SK-N-MC (cell line): ENCODE data around the gene PDE4D.

Source experiments
- DNase-seq: peaks from one replicate; pipeline ENCODE4 v3.0.0-alpha.2; 2011; ENCODE audit warnings: low read depth, low spot score
- H3K27ac ChIP-seq: fragments of 200-600 bp; sonication (generic); 2 replicates; pipeline ENCODE4 v1.5.1; 2016; ENCODE audit warnings: mixed run types
- H3K36me3 ChIP-seq: fragments of 200-600 bp; sonication (generic); 2 replicates; pipeline ENCODE4 v1.6.1; 2017; ENCODE audit warnings: antibody characterized with exemption, low read length, mixed read lengths; ENCODE audit not compliant: insufficient read depth
- H3K4me3 ChIP-seq: fragments of 200-600 bp; sonication (generic); 2 replicates; pipeline ENCODE4 v1.5.1; 2016
- H3K9ac ChIP-seq: fragments of 200-600 bp; sonication (generic); 2 replicates; pipeline ENCODE4 v1.8.0; 2017; ENCODE audit warnings: mixed run types, mixed read lengths; ENCODE audit not compliant: insufficient read length
- H3K9me3 ChIP-seq: fragments of 200-600 bp; sonication (generic); 2 replicates; pipeline ENCODE4 v1.6.1; 2017; ENCODE audit warnings: low read depth, mild to moderate bottlenecking, antibody characterized with exemption, low read length, moderate library complexity, mixed read lengths
- EZH2 ChIP-seq: fragments of 200-600 bp; sonication (generic); IDR thresholded peaks from one replicate; pipeline ENCODE4 v1.6.1; 2017; ENCODE audit warnings: antibody characterized with exemption
- FOXP2 ChIP-seq: optimal IDR thresholded peaks from 2 replicates; pipeline ENCODE3; 2011; ENCODE audit warnings: mild to moderate bottlenecking, moderate library complexity; ENCODE audit not compliant: insufficient read depth; ENCODE audit errors: extremely low read length, control extremely low read depth
- POLR2AphosphoS5 ChIP-seq: IDR thresholded peaks from 2 replicates; pipeline ENCODE4 v1.6.1; 2012; ENCODE audit warnings: mild to moderate bottlenecking, low read depth, low read length, borderline replicate concordance

The PDE4D gene

GRCh38 chr5:59116231-59116865, 777.2 kb downstream of the PDE4D start:
- Histone ChIP-seq H3K27ac (no peak overlapping the region), H3K36me3 (no peaks in the 10 kb centered on the region), H3K4me3 (no peak overlapping the region), H3K9ac (no peak overlapping the region), H3K9me3 (no peaks in the 10 kb centered on the region)
- no peak for TF ChIP-seq POLR2AphosphoS5
- no peak for DNase-seq

- no peak for DNase-seq
Measured at GRCh38 chr5:59115345-59115744, 778.2 kb downstream of the PDE4D start.

GRCh38 chr5:59109383-59109782, 784.1 kb downstream of the PDE4D start:
- DNase-seq = no peak
- Histone ChIP-seq H3K36me3 (no peaks in the 10 kb centered on the region), H3K9me3 (no peaks in the 10 kb centered on the region), H3K27ac (no peak overlapping the region), H3K9ac (no peak overlapping the region), H3K4me3 (no peak overlapping the region)
- no peak for TF ChIP-seq FOXP2
- no peak for TF ChIP-seq EZH2
- no peak for TF ChIP-seq POLR2AphosphoS5

More at GRCh38 chr5:59115345-59115744, 778.2 kb downstream of the PDE4D start:
- Histone ChIP-seq H3K4me3 (no peak overlapping the region), H3K27ac (no peak overlapping the region), H3K9me3 (no peaks in the 10 kb centered on the region), H3K36me3 (no peaks in the 10 kb centered on the region), H3K9ac (no peak overlapping the region)
- no peak for TF ChIP-seq EZH2
- TF ChIP-seq POLR2AphosphoS5 = no peak
- no peak for TF ChIP-seq FOXP2

GRCh38 chr5:59107692-59108091, 785.8 kb downstream of the PDE4D start:
- no peaks in the 10 kb centered on the region for H3K36me3 ChIP-seq
- H3K27ac ChIP-seq = no peak overlapping the region
- no peak for TF ChIP-seq FOXP2
- no peak for TF ChIP-seq POLR2AphosphoS5
- no peak for TF ChIP-seq EZH2
- DNase-seq = peak; percentile 65
- H3K9ac ChIP-seq = no peak overlapping the region
- H3K4me3 ChIP-seq = no peak overlapping the region
- H3K9me3 ChIP-seq = no peaks in the 10 kb centered on the region

- Histone ChIP-seq H3K27ac (0 out of 2 replicates have a peak overlapping the region, but pooled peaks have one; percentile 2), H3K4me3 (no peak overlapping the region), H3K9ac (no peak overlapping the region), H3K9me3 (no peaks in the 10 kb centered on the region), H3K36me3 (no peaks in the 10 kb centered on the region)
- TF ChIP-seq EZH2 (no peak), POLR2AphosphoS5 (no peak), FOXP2 (no peak)
- no peak for DNase-seq
Measured at GRCh38 chr5:59104400-59105127, 789.0 kb downstream of the PDE4D start.

- TF ChIP-seq POLR2AphosphoS5 (no peak), EZH2 (no peak), FOXP2 (no peak)
- no peak overlapping the region for H3K27ac ChIP-seq
Measured at GRCh38 chr5:59103303-59103702, 790.2 kb downstream of the PDE4D start.

GRCh38 chr5:59102437-59102836, 791.1 kb downstream of the PDE4D start:
- no peaks in the 10 kb centered on the region for H3K9me3 ChIP-seq
- no peak for DNase-seq
- no peak for TF ChIP-seq EZH2
- no peaks in the 10 kb centered on the region for H3K36me3 ChIP-seq
- H3K4me3 ChIP-seq = no peak overlapping the region
- H3K9ac ChIP-seq = no peak overlapping the region
- no peak overlapping the region for H3K27ac ChIP-seq

More at GRCh38 chr5:59103303-59103702, 790.2 kb downstream of the PDE4D start:
- Histone ChIP-seq H3K4me3 (no peak overlapping the region), H3K9me3 (no peaks in the 10 kb centered on the region), H3K36me3 (no peaks in the 10 kb centered on the region), H3K9ac (no peak overlapping the region)
- DNase-seq = no peak

- no peaks in the 10 kb centered on the region for H3K9me3 ChIP-seq
- no peak overlapping the region for H3K9ac ChIP-seq
- TF ChIP-seq EZH2 = no peak
- TF ChIP-seq POLR2AphosphoS5 = no peak
- no peak for TF ChIP-seq FOXP2
- H3K4me3 ChIP-seq = no peak overlapping the region
- no peak overlapping the region for H3K27ac ChIP-seq
- H3K36me3 ChIP-seq = no peaks in the 10 kb centered on the region
- DNase-seq = no peak
Measured at GRCh38 chr5:59100875-59101274, 792.7 kb downstream of the PDE4D start.

- DNase-seq = no peak
- H3K9ac ChIP-seq = no peak overlapping the region
- H3K9me3 ChIP-seq = no peaks in the 10 kb centered on the region
- H3K36me3 ChIP-seq = no peaks in the 10 kb centered on the region
- H3K4me3 ChIP-seq = no peak overlapping the region
- TF ChIP-seq POLR2AphosphoS5 = no peak
- no peak for TF ChIP-seq EZH2
- no peak for TF ChIP-seq FOXP2
- no peak overlapping the region for H3K27ac ChIP-seq
Measured at GRCh38 chr5:59099995-59100345, 793.6 kb downstream of the PDE4D start.
